Tibial nerve (tissue), 4 donors: ENCODE results near the gene STK38. TPM values are rescaled to one million over a fixed set of nuclear protein-coding genes. Genes with fewer than 3 reads are reported as not detected.

ENCODE experiments used
- DNase-seq, 2 donors: peaks; one replicate each; pipeline ENCODE4 v3.0.0-alpha.2; 2019; ENCODE audit warnings: low spot score in 2 of 2
- H3K27ac ChIP-seq, 4 donors: fragments of 200-600 bp; sonication (generic) in 3 of 4; one replicate each; pipeline ENCODE4 v1.5.1; 2017 to 2019; ENCODE audit warnings: mild to moderate bottlenecking in 1 of 4
- H3K27me3 ChIP-seq, 2 donors: fragments of 200-600 bp; sonication (generic) in 1 of 2; one replicate each; pipeline versions ENCODE4 v1.5.1 to v1.6.0; 2017 to 2019
- H3K36me3 ChIP-seq, 3 donors: fragments of 200-600 bp; sonication (generic); one replicate each; pipeline ENCODE4 v1.5.1; 2018 to 2019
- H3K4me1 ChIP-seq, 4 donors: fragments of 200-600 bp; sonication (generic) in 3 of 4; one replicate each; pipeline ENCODE4 v1.5.1; 2017 to 2019
- H3K4me3 ChIP-seq, 4 donors: fragments of 200-600 bp; sonication (generic) in 3 of 4; one replicate each; pipeline ENCODE4 v1.5.1; 2017 to 2019; ENCODE audit warnings: mild to moderate bottlenecking in 1 of 4, moderate library complexity in 1 of 4
- H3K9me3 ChIP-seq, 4 donors: fragments of 200-600 bp; sonication (generic) in 3 of 4; one replicate each; pipeline ENCODE4 v1.5.1; 2017 to 2019
- CTCF ChIP-seq, 5 experiments: fragments of 200-600 bp in 3 of 5; fragments of 450-650 bp in 2 of 5; sonication (generic) in 3 of 5; IDR thresholded peaks; one replicate each; pipeline ENCODE4 v1.5.1; 2016 to 2019; ENCODE audit warnings: antibody characterized with exemption in 5 of 5, mild to moderate bottlenecking in 3 of 5, moderate library complexity in 2 of 5
- EP300 ChIP-seq, 2 donors: sonication (generic); formaldehyde crosslinking; IDR thresholded peaks; one replicate each; pipeline ENCODE4 v1.6.1; 2017; ENCODE audit warnings: antibody characterized with exemption in 2 of 2, mild to moderate bottlenecking in 1 of 2
- POLR2A ChIP-seq, 2 donors: fragments of 450-650 bp; IDR thresholded peaks; one replicate each; pipeline ENCODE4 v1.6.1; 2017; ENCODE audit warnings: antibody characterized with exemption in 2 of 2, mild to moderate bottlenecking in 2 of 2, moderate library complexity in 2 of 2
- WGBS, 2 donors: methylation state at CpG; one replicate each; pipeline ENCODE4 v1.1.5; 2018; 5-methylcytosine and 5-hydroxymethylcytosine counted together
- total RNA-seq, 4 donors: library from RNA; depleted of rRNA; stranded (reverse); fragments of >200 nt; gene quantifications; one replicate each; pipeline ENCODE4 v1.1.0, GENCODE V29; 2016

STK38 gene
- total RNA-seq, 4 donors from 2014 or later = 38.1 to 61.7 (median 49.1) TPM

GRCh38 chr6:36571122-36572043 is 24.1 kb upstream of the STK38 start:
- no peak for DNase-seq
- Histone ChIP-seq H3K27me3 (no peaks in the 10 kb centered on the region), H3K4me3 (no peak overlapping the region), H3K4me1 (no peaks in the 10 kb centered on the region), H3K27ac (no peak overlapping the region), H3K36me3 (no peaks in the 10 kb centered on the region), H3K9me3 (no peaks in the 10 kb centered on the region)
- no peak for TF ChIP-seq EP300 (IDR thresholded peaks at IDR 0.05)
- 89 to 91% methylated on average over 4 of the region's 4 CpGs for WGBS, 2 donors

GRCh38 chr6:36570264-36570663 is 23.0 kb upstream of the STK38 start:
- Histone ChIP-seq H3K4me3 (no peak overlapping the region), H3K36me3 (no peaks in the 10 kb centered on the region), H3K4me1 (no peaks in the 10 kb centered on the region), H3K27me3 (no peaks in the 10 kb centered on the region), H3K9me3 (no peaks in the 10 kb centered on the region), H3K27ac (no peak overlapping the region)
- WGBS, 2 donors = 79 to 82% methylated on average over 2 of the region's 2 CpGs
- no peak for TF ChIP-seq POLR2A (IDR thresholded peaks at IDR 0.05)
- TF ChIP-seq CTCF (IDR thresholded peaks at IDR 0.05) = no peak
- no peak for TF ChIP-seq EP300 (IDR thresholded peaks at IDR 0.05)
- no peak for DNase-seq

GRCh38 chr6:36566418-36566905 is 19.2 kb upstream of the STK38 start:
- Histone ChIP-seq H3K27me3 (no peaks in the 10 kb centered on the region), H3K36me3 (no peaks in the 10 kb centered on the region), H3K27ac (no peak overlapping the region), H3K4me3 (no peak overlapping the region), H3K4me1 (no peaks in the 10 kb centered on the region), H3K9me3 (no peaks in the 10 kb centered on the region)
- TF ChIP-seq CTCF (IDR thresholded peaks at IDR 0.05) (no peak), POLR2A (IDR thresholded peaks at IDR 0.05) (no peak), EP300 (IDR thresholded peaks at IDR 0.05) (no peak)
- 77 to 86% methylated on average over 8 of the region's 8 CpGs for WGBS, 2 donors
- no peak for DNase-seq

- Histone ChIP-seq H3K36me3 (no peaks in the 10 kb centered on the region), H3K4me1 (peaks cover 0 to 5% (median 0%) of the 10 kb centered on the region in 4 donors), H3K9me3 (no peaks in the 10 kb centered on the region), H3K4me3 (no peak overlapping the region), H3K27ac (no peak overlapping the region), H3K27me3 (no peaks in the 10 kb centered on the region)
- WGBS, 2 donors = 75 to 81% methylated on average over 4 of the region's 4 CpGs
- DNase-seq = no peak
- TF ChIP-seq POLR2A (IDR thresholded peaks at IDR 0.05) = no peak
- TF ChIP-seq CTCF (IDR thresholded peaks at IDR 0.05) = no peak
- TF ChIP-seq EP300 (IDR thresholded peaks at IDR 0.05) = no peak
These were observed 16.6 kb upstream of the STK38 start for GRCh38 chr6:36563928-36564284.

- Histone ChIP-seq H3K4me1 (peaks cover 0 to 8% (median 0%) of the 10 kb centered on the region in 4 donors), H3K36me3 (no peaks in the 10 kb centered on the region), H3K27me3 (no peaks in the 10 kb centered on the region), H3K9me3 (no peaks in the 10 kb centered on the region), H3K27ac (no peak overlapping the region), H3K4me3 (no peak overlapping the region)
- DNase-seq = no peak
- whole genome bisulfite sequencing, 2 donors = 60 to 73% methylated on average over 3 of the region's 3 CpGs
- TF ChIP-seq EP300 (IDR thresholded peaks at IDR 0.05) (no peak), CTCF (IDR thresholded peaks at IDR 0.05) (no peak), POLR2A (IDR thresholded peaks at IDR 0.05) (no peak)
These were observed 16.1 kb upstream of the STK38 start for GRCh38 chr6:36563237-36563927.
